ENCODE results near the gene BRD3.

The BRD3 gene

GRCh38 chr9:134035041-134036039 is 32.5 kb downstream of the BRD3 start:
- DNase-seq: no peak

DNA sequence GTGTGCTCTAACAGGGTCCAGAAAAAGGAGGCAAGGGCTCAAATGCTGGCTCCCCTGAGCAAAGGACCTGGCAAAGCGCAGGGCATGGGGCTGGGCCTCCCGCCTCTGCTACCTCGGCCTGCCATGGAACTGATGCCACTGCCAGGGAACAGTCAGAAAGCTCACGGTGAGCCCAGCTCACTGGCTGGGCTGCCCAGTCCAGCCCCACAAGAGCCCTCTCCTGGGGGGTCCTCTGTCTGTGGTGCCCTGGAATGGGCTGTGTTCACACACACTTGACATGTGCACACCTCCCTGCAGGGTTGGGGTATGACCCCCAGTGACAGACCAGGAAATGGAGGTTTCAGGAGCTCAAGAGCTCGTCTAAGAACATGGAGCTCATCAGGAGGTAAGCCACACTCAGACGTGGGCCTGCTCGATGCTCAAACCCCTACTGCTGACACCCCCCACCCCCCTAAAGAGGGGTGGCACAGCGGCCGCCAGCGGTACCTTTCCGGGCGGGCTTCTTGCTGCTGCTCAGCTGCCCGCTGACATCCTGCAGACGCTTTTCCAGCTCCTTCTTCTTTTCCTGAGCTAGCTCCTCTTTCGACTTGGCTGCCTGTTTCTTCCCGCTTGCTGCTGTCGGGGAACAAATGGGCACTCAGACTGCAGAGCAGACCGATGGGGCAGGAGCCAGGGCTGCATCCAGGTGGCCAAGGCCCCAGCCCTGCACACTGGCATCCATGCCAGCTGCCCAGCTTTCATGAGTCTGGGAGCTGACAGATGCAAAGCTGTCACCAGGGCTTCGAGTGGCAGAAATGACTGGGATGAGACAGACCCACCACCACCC is 33.4 kb downstream of the BRD3 start:
- no peak for DNase-seq

DNA sequence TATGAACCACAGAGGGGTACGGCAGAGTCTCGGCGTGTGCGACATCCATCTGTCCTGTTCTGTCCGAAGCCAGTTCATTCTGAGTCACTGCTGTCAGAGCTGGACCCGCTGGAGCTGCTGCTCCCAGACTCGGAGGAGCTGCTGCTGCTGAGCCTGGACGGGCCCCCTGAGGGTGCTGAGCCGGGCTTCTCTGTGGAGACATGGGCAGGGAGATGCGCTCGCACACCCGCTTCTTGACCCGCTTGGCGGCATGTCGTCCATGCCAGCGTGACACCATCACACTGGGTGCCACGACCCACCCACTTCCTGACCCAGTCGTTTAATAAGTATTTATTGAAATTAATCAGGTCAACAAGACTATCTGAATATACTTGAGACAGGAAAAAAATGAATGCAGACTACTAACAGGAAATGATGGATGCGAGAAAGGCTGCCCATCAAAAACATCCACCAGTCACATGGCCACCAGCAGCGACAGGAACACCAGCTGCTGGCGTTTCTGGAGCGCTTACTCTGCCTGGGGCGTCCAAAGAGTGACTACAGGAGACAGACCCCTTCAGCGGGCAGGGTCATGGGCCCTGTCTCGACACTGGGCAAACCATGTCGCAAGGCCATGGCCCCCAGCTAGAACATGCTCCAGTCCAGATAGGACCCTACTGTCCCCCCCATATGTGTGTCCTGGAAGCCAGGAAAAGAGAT is 34.2 kb downstream of the BRD3 start:
- DNase-seq: no peak

DNA sequence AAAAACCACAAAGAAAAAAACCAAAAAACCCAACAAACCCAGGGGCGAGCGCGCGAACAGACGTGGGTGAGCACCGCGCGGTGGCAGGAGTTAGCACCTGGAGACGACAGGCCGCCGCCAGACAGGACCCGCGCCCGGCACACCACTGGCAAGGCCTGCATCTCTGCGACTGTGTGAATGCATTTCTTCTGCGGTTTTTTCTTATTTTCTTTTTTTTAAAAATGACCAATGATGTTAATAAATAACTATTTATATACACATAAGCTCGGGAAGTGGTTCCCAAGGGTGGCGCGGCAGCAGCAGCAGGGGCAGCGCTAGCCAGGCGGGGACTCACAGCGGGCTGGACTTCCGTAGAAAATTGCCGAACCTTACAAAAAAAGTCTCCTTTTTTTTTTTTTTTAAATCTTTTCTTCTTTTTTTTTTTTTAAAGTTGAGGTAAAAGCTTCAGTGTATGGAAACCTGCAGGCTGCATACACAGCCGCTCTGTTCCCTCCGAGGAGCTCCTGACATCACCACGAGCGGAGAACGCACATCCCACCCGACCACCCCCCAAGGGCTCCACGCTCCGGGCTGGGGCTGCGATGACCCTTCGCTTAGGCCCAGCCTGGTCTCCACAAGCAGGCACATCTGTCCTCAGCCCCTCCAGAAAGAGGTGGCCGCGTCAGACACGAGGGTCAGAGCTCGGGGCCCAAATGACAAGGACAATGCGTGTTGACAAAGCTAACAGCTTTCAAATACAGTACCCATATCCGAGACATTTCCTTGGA is 35.2 kb downstream of the BRD3 start:
- DNase-seq: no peak

GRCh38 chr9:134031783-134032182 is 36.0 kb downstream of the BRD3 start:
- DNase-seq: no peak

- no peak for DNase-seq
Measured at GRCh38 chr9:134030821-134031470, 36.9 kb downstream of the BRD3 start.

- DNase-seq: no peak
Measured at GRCh38 chr9:134029248-134030226, 38.3 kb downstream of the BRD3 start.

- no peak for DNase-seq
Measured at GRCh38 chr9:134028575-134029247, 39.1 kb downstream of the BRD3 start.

GRCh38 chr9:134028076-134028475 is 39.8 kb downstream of the BRD3 start:
- no peak for DNase-seq

- no peak for DNase-seq
Measured at GRCh38 chr9:134027561-134027960, 40.3 kb downstream of the BRD3 start.

DNA sequence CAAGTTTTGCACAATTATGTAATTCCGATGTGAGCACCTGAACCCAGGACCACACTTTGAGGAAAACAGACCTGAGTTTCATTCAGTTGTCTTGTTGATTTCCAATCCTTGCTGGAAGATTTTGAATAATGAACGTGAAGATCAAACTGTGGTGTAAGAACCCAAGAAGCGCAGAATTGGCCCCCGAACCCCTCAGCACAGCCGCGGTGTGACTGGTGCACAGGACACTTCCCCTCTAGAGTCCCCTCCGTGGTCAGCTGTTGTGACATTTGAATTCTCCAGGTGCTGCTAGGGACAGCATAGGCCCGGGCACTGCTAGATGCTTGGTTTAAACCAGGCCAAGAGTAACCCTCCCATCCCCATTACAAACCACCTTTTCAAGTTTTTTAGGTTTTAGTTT is 40.8 kb downstream of the BRD3 start:
- no peak for DNase-seq

DNA sequence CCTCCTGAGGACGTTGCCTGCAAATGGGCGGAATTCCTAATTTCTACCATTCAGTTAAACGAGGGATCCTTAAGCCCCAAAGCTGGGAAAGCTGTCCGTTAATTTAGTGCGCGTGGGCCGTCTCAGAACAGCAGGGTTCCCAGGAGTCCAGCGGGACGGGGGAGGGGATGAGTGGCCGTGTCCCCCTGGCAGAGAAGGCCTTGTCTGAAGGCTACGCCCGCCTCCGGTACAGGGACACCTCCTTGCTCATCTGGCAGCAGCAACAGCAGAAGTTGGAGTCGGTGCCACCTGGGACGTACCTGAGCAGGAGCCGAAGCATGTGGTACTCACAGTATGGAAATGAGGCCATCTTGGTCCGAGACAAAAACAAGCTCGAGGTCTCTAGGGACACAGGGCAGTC is 41.2 kb downstream of the BRD3 start:
- DNase-seq: no peak

- peak in 1 of 2 donors; percentile 16 for DNase-seq
Measured at GRCh38 chr9:134025606-134026541, 42.0 kb downstream of the BRD3 start.

- DNase-seq: peak; percentile 96 to 97
Measured at GRCh38 chr9:134024828-134025605, 42.8 kb downstream of the BRD3 start, which contains the start of gene BRD3OS. TSS of gene BRD3OS (plus strand) at chr9:134025481. CDS start at chr9:134026748, 1,267 bp downstream.

DNA sequence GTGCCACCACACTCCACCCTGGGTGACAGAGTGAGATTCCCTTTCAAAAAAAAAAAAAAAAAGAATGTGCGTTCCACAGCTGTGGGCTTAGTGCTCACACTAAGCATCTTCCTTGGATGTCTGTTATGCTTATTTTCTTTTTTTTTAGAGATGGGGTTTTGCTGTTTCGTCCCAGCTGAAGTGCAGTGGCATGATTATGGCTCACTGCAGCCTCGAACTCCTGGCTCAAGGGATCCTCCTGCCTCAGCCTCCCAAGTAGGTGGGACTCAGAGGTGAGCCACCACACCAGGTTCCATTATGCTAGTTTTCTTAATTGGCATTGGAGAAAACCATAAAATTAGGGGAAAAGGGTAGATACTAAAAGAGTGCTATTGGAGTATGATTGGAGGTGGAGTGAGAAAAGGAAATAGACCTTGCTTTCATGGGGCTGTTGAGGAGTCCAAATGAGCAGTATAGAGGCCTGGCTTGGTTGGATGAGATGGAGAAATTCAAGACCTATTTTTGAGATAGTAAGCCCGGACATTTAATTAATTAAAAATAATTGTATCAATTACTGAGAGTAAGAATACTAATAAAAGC is 43.5 kb downstream of the BRD3 start:
- no peak for DNase-seq

DNA sequence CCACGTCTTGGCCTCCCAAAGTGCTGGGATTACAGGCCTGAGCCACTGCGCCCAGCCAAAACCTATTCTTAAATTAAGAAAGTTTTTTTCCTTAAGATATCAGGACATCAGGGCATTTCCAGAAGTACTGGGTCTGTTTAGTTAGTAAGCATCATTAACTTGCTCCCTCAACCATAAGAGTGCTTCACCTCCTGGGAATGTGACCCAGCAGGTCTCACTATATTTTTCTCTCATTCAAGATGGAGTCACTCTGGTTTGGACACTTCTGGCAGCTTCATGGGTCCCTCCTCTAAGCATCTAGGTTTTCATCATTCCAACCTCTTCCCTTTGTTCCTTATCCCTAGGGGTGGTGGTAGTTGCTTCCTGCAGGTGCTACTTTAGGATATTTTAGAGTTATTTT is 52.9 kb downstream of the BRD3 start:
- no peak for DNase-seq

GRCh38 chr9:134011401-134011800 is 56.4 kb downstream of the BRD3 start:
- DNase-seq: no peak

All from inflammatory macrophage treated with lipopolysaccharide for 1 hour (primary cell).